ENCODE data around the gene MOB2.

Gene MOB2

GRCh38 chr11:1443737-1444136, 42.8 kb downstream of the MOB2 start:
- no peak for TF ChIP-seq CTCF (IDR thresholded peaks at IDR 0.05; ENCODE audit: borderline replicate concordance, insufficient read depth, low read depth, low read length)
- H3K4me3 ChIP-seq (ENCODE audit: low read depth, low read length): no peak overlapping the region

- H3K4me3 ChIP-seq (ENCODE audit: low read depth, low read length): no peak overlapping the region
- TF ChIP-seq CTCF (IDR thresholded peaks at IDR 0.05; ENCODE audit: borderline replicate concordance, insufficient read depth, low read depth, low read length): no peak
These were observed 43.7 kb downstream of the MOB2 start for GRCh38 chr11:1442807-1443366.

GRCh38 chr11:1442163-1442562, 44.4 kb downstream of the MOB2 start:
- TF ChIP-seq CTCF (IDR thresholded peaks at IDR 0.05; ENCODE audit: borderline replicate concordance, insufficient read depth, low read depth, low read length): no peak
- no peak overlapping the region for H3K4me3 ChIP-seq (ENCODE audit: low read depth, low read length)

- TF ChIP-seq CTCF (IDR thresholded peaks at IDR 0.05; ENCODE audit: borderline replicate concordance, insufficient read depth, low read depth, low read length): no peak
- no peak overlapping the region for H3K4me3 ChIP-seq (ENCODE audit: low read depth, low read length)
These were observed 46.1 kb downstream of the MOB2 start for GRCh38 chr11:1440496-1440895.

GRCh38 chr11:1440066-1440465, 46.5 kb downstream of the MOB2 start:
- TF ChIP-seq CTCF (IDR thresholded peaks at IDR 0.05; ENCODE audit: borderline replicate concordance, insufficient read depth, low read depth, low read length): no peak
- no peak overlapping the region for H3K4me3 ChIP-seq (ENCODE audit: low read depth, low read length)

- no peak overlapping the region for H3K4me3 ChIP-seq (ENCODE audit: low read depth, low read length)
- TF ChIP-seq CTCF (IDR thresholded peaks at IDR 0.05; ENCODE audit: borderline replicate concordance, insufficient read depth, low read depth, low read length): no peak
These were observed 47.2 kb downstream of the MOB2 start for GRCh38 chr11:1439341-1439740.

GRCh38 chr11:1438967-1439330, 47.6 kb downstream of the MOB2 start:
- no peak overlapping the region for H3K4me3 ChIP-seq (ENCODE audit: low read depth, low read length)
- TF ChIP-seq CTCF (IDR thresholded peaks at IDR 0.05; ENCODE audit: borderline replicate concordance, insufficient read depth, low read depth, low read length): no peak

Measured in GM12875 (cell line).